ENCODE data around the gene ADNP2. TPM values are rescaled to one million over a fixed set of nuclear protein-coding genes. Genes with fewer than 3 reads are reported as not detected.

ADNP2 gene
- total RNA-seq, 1 donor from 2014 or later = 14.2 TPM

DNA sequence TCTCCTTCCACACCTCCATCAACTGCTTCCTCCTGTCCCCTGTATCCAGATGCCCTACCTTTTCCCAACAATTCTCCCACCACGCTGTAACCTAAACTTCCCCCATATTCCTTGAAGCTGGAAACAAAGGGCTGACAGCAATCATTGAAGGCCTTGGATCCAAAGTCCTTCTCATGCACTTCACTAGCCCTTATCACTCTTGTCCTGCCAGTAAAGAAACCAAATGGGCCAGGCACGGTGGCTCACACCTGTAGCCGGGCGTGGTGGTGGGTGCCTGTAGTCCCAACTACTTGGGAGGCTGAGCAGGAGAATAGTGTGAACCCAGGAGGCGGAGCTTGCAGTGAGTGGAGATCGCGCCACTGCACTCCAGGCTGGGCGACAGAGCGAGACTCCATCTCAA lies 11.9 kb upstream of the ADNP2 start:
- DNase-seq = no peak
- intact Hi-C loops (cut with DNase I) = no loop called here
- TF ChIP-seq, protein P1, sequence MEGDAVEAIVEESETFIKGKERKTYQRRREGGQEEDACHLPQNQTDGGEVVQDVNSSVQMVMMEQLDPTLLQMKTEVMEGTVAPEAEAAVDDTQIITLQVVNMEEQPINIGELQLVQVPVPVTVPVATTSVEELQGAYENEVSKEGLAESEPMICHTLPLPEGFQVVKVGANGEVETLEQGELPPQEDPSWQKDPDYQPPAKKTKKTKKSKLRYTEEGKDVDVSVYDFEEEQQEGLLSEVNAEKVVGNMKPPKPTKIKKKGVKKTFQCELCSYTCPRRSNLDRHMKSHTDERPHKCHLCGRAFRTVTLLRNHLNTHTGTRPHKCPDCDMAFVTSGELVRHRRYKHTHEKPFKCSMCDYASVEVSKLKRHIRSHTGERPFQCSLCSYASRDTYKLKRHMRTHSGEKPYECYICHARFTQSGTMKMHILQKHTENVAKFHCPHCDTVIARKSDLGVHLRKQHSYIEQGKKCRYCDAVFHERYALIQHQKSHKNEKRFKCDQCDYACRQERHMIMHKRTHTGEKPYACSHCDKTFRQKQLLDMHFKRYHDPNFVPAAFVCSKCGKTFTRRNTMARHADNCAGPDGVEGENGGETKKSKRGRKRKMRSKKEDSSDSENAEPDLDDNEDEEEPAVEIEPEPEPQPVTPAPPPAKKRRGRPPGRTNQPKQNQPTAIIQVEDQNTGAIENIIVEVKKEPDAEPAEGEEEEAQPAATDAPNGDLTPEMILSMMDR (IDR thresholded peaks at IDR 0.05) = no peak

DNA sequence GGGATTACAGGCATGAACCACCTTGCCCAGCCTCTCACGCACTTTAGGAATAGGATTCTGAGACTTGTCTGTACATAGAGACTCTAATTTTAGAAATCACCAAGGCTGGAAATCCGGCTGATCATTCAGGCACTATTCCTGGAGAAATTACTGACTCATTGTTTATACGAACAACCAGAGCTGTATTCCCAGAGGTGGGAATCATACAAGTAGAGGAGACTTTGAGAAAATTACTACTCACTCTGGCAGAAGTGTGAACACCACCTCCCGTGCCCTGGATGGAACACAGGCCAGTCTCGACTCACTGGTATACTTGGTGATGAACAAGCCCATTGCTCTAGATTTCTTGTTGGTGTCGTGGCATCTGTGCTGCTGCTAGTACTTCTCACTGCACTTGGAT lies 5.8 kb upstream of the ADNP2 start:
- ATAC-seq = no peak
- no peaks in the 10 kb centered on the region for H3K9me3 ChIP-seq
- H3K36me3 ChIP-seq = no peaks in the 10 kb centered on the region
- DNase-seq = no peak
- TF ChIP-seq, protein P1 (IDR thresholded peaks at IDR 0.05) = no peak
- no peaks in the 10 kb centered on the region for H3K4me1 ChIP-seq
- no peak overlapping the region for H3K27ac ChIP-seq
- no peak overlapping the region for H3K4me3 ChIP-seq
- no peaks in the 10 kb centered on the region for H3K27me3 ChIP-seq
- intact Hi-C loops (cut with DNase I) = no loop called here

More for the DNA sequence above, 11.9 kb upstream of the ADNP2 start:
- H3K4me3 ChIP-seq = no peak overlapping the region
- no peak overlapping the region for H3K27ac ChIP-seq
- H3K36me3 ChIP-seq = no peaks in the 10 kb centered on the region
- H3K9me3 ChIP-seq = no peaks in the 10 kb centered on the region
- no peaks in the 10 kb centered on the region for H3K27me3 ChIP-seq
- H3K4me1 ChIP-seq = no peaks in the 10 kb centered on the region
- no peak for ATAC-seq

DNA sequence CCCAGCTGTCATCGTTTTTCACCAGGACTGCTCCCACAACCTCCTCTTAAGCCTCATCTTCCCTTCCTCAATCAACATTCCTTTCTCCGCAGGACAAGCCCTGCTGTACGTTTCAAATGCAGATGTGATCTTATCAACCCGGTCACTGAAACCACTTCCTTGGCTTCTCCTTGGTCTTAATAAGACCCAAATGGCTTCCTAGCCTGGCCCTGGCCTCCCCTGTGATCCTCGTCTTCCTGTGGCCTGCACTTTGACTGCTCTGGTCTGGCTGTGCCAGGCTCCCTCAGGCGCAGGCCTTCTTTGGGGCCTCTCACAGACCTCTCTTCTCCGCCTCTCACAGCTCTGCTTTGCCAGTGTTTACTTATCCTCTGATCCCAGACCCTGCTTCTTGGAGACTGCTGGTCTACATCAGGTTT lies 4.7 kb upstream of the ADNP2 start:
- intact Hi-C loops (cut with DNase I) = no loop called here
- no peak for DNase-seq
- no peak overlapping the region for H3K27ac ChIP-seq

DNA sequence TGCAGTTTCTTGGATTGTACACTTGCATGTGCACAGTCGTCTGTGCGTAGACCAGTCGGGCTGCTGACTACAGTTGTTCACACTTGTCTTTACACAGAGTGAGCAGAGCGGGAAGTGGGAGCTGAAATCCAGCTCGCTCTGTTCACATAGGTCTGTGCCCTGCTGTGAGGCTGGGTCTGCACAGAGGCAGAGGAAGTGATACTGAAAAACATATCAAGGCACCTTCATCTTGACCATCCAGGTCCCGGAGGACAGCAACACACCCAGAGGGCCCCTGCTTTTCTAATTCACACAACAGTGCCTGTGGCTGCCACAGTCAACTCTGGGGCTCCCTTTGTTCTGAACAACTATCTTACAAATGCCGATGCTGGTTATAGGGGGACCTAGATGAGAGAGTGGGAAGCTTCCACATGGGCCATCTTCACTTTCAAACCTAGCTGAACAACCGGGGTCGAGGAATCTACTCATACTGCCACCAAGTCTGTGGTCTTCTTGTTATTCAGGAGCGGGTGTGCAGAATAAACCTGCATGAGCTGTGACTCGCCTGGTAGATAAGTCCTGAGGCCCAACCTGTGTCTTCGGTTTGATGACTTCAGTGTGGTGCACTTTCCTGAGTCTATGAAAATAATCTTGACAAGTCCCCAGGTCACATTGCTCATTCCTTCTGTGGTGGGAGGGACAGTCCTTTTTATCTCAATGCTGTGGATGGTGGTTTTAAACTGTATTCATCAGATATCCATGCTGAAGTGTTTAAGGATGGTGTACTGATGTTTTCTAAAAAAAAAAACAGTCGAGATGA lies 3.5 kb upstream of the ADNP2 start:
- no peak for DNase-seq
- TF ChIP-seq, protein P1 (IDR thresholded peaks at IDR 0.05) = no peak
- Histone ChIP-seq H3K27me3 (no peaks in the 10 kb centered on the region), H3K36me3 (no peaks in the 10 kb centered on the region), H3K4me3 (no peak overlapping the region), H3K4me1 (peaks cover 6% of the 10 kb centered on the region), H3K27ac (no peak overlapping the region), H3K9me3 (no peaks in the 10 kb centered on the region)
- ATAC-seq = no peak
- intact Hi-C loops (cut with DNase I) = no loop called here

More for the DNA sequence above, 4.7 kb upstream of the ADNP2 start:
- H3K4me1 ChIP-seq = no peaks in the 10 kb centered on the region
- ATAC-seq = no peak
- no peaks in the 10 kb centered on the region for H3K36me3 ChIP-seq
- H3K4me3 ChIP-seq = no peak overlapping the region
- H3K27me3 ChIP-seq = no peaks in the 10 kb centered on the region
- TF ChIP-seq, protein P1 (IDR thresholded peaks at IDR 0.05) = no peak
- no peaks in the 10 kb centered on the region for H3K9me3 ChIP-seq

DNA sequence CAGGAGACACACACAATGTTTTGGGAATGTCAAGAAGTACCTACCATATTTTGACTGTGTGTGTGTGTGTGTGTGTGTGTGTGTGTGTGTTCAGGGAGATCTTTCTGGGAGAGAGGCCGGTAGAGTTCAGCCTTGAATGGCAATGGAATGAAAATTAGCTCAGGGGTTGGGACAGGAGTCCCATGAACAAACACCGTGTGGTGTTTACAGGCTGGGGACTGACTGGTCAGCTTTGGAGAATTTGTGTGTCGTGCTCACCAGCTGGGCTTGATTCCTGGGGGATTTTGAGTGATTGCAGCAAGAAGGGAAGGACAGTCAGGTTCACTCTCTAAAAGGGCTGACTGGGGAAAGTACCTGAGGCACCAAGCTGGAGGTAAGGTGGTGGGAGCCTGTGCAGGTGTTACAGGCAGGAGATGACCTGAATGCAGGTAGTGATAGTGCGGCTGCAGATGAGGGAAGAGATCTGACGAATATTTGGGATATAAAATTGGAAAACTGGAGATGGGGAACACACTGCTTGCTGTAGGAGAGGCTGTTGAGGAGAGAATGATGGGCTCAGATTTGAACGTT lies 2.5 kb upstream of the ADNP2 start:
- intact Hi-C loops (cut with DNase I) = no loop called here
- TF ChIP-seq, protein P1 (IDR thresholded peaks at IDR 0.05) = no peak

More for the DNA sequence above, 2.5 kb upstream of the ADNP2 start:
- Histone ChIP-seq H3K4me3 (no peak overlapping the region), H3K9me3 (no peaks in the 10 kb centered on the region), H3K27ac (no peak overlapping the region), H3K27me3 (no peaks in the 10 kb centered on the region), H3K36me3 (no peaks in the 10 kb centered on the region), H3K4me1 (peaks cover 16% of the 10 kb centered on the region)
- DNase-seq = no peak
- ATAC-seq = no peak

Measured in upper lobe of right lung (tissue), 1 donor.